ENCODE data around the gene ZNF548.

DNA sequence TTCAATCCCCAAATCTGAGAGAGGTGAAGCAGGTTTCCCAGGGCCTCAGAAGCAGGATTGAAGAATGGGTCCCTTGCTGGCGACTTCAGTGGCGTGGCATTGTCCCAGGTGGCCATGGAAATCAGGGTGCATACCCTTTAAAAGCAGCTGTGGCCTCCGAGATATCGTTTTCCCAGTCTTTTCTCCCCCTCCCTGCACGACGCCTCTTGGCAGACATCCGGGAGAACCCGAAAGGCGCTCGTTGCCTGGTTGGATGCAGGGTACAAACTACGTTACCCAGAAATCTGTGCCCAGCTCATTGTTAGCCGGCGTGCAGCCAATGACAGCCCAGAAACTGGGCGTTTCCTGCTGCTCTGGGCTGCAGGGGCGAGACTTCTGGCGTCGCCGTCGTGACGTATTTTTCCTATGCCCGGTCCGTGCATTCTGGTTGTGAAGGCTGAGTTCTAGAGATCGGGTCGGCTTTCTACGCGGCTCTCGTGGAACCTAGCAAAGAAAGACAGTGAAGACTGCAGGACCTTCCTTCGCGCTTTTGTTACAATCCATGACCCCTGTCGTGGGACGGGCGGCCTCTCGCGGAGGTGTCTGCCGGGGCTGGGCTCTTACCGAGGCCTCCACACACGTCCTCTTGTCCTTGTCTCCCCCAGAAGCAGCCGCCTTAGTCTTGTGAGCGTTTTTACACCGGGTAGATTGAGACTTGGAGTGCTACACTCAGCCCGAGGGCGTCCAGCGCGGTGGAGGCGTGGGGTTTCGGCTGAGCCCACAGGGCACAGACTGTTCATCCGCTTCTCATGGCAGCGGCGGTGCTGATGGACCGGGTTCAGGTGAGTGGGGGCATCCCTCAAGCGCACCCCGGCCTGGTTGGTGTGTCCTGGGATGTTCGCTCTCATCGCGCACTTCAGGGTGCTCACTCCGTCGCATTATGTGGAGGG, 38.5 kb upstream of the ZNF548 start, which contains the start of gene ZNF304:
- TF ChIP-seq, protein P1, sequence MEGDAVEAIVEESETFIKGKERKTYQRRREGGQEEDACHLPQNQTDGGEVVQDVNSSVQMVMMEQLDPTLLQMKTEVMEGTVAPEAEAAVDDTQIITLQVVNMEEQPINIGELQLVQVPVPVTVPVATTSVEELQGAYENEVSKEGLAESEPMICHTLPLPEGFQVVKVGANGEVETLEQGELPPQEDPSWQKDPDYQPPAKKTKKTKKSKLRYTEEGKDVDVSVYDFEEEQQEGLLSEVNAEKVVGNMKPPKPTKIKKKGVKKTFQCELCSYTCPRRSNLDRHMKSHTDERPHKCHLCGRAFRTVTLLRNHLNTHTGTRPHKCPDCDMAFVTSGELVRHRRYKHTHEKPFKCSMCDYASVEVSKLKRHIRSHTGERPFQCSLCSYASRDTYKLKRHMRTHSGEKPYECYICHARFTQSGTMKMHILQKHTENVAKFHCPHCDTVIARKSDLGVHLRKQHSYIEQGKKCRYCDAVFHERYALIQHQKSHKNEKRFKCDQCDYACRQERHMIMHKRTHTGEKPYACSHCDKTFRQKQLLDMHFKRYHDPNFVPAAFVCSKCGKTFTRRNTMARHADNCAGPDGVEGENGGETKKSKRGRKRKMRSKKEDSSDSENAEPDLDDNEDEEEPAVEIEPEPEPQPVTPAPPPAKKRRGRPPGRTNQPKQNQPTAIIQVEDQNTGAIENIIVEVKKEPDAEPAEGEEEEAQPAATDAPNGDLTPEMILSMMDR (IDR thresholded peaks at IDR 0.05): no peak
- TF ChIP-seq EZH2 (IDR thresholded peaks at IDR 0.05; ENCODE audit: borderline replicate concordance, insufficient read depth, low read depth, low read length, poor library complexity, severe bottlenecking): no peak

All from B cell (primary cell).